H1 (cell line): ENCODE measurements around the gene ARL5A.

ENCODE experiments used
- CREB1 ChIP-seq: IDR thresholded peaks from 2 replicates; pipeline ENCODE4 v1.6.1; 2012; ENCODE audit warnings: inconsistent platforms
- CTCF ChIP-seq, 3 experiments: IDR thresholded peaks; 1 replicate in 2 of 3; 2 replicates in 1 of 3; pipeline versions ENCODE4 v1.5.1 to v1.6.1; 2011; ENCODE audit warnings: low read length in 3 of 3, mild to moderate bottlenecking in 3 of 3, inconsistent platforms in 2 of 3, low read depth in 1 of 3, moderate library complexity in 1 of 3; ENCODE audit not compliant: insufficient read depth in 1 of 3; ENCODE audit errors: control extremely low read depth in 1 of 3
- EZH2 ChIP-seq: fragments of 200-600 bp; sonication (generic); IDR thresholded peaks from 2 replicates; pipeline ENCODE4 v1.7.1; 2012; ENCODE audit warnings: low read depth, mild to moderate bottlenecking, moderate library complexity, low read length, inconsistent platforms; ENCODE audit not compliant: severe bottlenecking
- GABPA ChIP-seq: IDR thresholded peaks from 2 replicates; pipeline ENCODE4 v1.6.1; 2011; ENCODE audit warnings: mild to moderate bottlenecking, low read length, moderate library complexity, borderline replicate concordance; ENCODE audit not compliant: insufficient read depth
- JUN ChIP-seq: IDR thresholded peaks from 2 replicates; pipeline ENCODE4 v1.6.1; 2011; ENCODE audit warnings: low read depth, mild to moderate bottlenecking, improper control_type of control experiment, low read length
- MAX ChIP-seq: IDR thresholded peaks from 2 replicates; pipeline ENCODE4 v1.6.1; 2012; ENCODE audit warnings: inconsistent platforms
- POLR2A ChIP-seq, 2 experiments: IDR thresholded peaks; 1 replicate in 1 of 2; 2 replicates in 1 of 2; pipeline ENCODE4 v1.6.1; 2011; ENCODE audit warnings: low read depth in 2 of 2, low read length in 2 of 2, mild to moderate bottlenecking in 2 of 2; ENCODE audit errors: control extremely low read depth in 1 of 2
- RFX5 ChIP-seq: IDR thresholded peaks from 2 replicates; pipeline ENCODE4 v1.6.1; 2011; ENCODE audit warnings: low read depth, low read length, improper control_type of control experiment, borderline replicate concordance
- SIN3A ChIP-seq, 2 experiments: IDR thresholded peaks in 1 of 2; conservative IDR thresholded peaks in 1 of 2; 2 replicates each; pipeline ENCODE4 v1.6.1; 2011 to 2012; ENCODE audit warnings: low read length in 2 of 2, improper control_type of control experiment in 1 of 2, low read depth in 1 of 2, mild to moderate bottlenecking in 1 of 2

GRCh38 chr2:151762694-151763093 is 65.5 kb downstream of the ARL5A start:
- TF ChIP-seq MAX (no peak), SIN3A (conservative IDR thresholded peaks at IDR 0.05 in 1 of 2, IDR thresholded peaks at IDR 0.05 in 1 of 2; ENCODE audit: low read depth in 1 of 2, low read length in 2 of 2) (no peak), JUN (no peak), RFX5 (no peak), EZH2 (no peak), GABPA (no peak), CTCF (IDR thresholded peaks at IDR 0.05; ENCODE audit: control extremely low read depth in 1 of 3, insufficient read depth in 1 of 3, low read depth in 1 of 3, low read length in 3 of 3) (no peak), CREB1 (no peak), POLR2A (IDR thresholded peaks at IDR 0.05; ENCODE audit: control extremely low read depth in 1 of 2, low read depth in 2 of 2, low read length in 2 of 2) (no peak)
